Femur (tissue), 1 donor: ENCODE data around the gene CRACR2B.

Source experiments
- DNase-seq: peaks from one replicate; pipeline ENCODE4 v3.0.0-alpha.2; 2017

The CRACR2B gene

DNA sequence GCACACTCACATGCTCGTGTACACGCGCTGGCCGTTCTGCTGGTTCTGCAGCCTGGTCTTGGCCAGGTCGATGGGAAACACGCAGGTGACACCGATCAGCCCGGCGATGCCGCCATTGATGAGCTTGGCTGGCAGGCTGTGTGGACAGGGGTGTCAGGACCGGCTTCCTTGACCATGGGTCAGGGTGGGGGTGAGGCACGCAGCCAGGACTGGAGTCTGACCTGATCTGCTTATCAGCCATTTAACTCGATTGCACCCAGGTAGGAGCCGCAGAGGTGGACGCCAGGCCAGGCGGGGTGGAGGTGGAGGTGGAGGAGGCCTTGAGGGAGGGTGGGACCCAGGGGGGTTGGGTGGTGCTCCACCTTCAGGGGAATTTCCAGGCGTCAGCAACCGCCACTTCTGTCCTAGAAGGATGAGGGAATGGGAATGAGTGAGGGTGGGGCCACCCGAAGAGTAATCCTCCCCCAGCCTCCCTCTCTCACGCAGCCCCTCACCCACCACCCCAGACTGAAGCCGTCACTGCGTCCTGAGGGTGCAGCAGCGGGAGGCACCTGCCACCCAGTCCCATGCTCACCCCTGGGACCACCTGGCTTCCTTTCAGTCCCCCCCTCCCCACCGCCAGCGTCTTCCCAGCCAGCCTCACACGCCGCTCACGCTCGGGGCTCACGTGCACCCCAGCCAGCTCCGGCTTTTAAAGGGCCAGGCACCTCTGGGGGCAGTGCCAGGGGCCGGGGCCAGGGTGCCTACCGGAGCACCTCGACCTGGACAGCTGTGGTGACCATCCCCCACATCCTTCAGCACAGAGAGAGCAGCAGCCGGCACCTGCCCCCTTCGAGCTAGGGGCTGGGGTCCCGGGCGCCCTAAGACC, 32.7 kb upstream of the CRACR2B start:
- peak; percentile 44 for DNase-seq

DNA sequence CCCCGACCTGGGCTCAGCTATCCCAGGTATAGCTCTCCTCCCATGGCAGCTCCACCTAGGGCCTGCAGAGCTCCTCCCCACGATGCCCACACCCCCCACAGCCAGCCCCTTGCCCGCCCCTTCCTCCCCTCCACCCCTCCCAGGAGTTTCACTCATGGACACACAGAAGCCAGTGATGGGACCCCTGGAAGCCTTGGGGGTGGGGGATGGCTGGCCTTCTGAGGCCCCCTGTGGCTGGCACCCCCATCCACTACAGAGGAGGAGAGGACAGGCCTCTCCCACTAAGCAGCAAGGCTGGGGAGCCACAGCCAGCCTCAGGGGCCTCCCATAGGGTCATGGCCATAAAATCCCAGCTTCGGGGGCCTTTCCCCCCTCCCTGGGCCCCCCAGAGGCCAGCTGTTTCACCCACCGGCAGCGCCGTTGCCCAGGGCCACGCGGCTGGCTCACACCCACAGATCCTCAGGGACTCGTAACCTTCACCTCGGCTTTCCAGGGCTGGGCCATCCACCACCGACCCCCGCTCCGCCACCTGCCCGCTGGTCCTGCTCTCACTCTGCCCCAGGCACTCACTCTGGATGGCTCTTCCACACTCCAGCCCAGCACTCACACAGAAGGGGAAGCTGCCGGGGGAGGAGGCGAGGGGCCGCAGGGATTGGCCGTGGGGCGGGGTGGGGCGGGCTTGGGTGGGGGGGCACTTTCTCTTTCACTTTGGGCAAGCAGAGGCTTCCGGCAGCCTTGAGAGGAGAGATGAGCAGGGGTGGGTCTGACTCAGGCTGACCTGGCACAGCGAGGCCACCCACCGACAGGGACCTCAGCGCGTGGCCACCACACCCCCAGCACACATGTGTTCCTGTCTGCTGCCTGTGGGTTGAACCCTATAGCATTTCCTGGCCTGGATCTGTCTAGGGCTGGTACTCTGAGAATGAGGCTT, 31.8 kb upstream of the CRACR2B start:
- DNase-seq, result peak; percentile 93

GRCh38 chr11:796565-797295, 31.0 kb upstream of the CRACR2B start:
- no peak for DNase-seq

DNA sequence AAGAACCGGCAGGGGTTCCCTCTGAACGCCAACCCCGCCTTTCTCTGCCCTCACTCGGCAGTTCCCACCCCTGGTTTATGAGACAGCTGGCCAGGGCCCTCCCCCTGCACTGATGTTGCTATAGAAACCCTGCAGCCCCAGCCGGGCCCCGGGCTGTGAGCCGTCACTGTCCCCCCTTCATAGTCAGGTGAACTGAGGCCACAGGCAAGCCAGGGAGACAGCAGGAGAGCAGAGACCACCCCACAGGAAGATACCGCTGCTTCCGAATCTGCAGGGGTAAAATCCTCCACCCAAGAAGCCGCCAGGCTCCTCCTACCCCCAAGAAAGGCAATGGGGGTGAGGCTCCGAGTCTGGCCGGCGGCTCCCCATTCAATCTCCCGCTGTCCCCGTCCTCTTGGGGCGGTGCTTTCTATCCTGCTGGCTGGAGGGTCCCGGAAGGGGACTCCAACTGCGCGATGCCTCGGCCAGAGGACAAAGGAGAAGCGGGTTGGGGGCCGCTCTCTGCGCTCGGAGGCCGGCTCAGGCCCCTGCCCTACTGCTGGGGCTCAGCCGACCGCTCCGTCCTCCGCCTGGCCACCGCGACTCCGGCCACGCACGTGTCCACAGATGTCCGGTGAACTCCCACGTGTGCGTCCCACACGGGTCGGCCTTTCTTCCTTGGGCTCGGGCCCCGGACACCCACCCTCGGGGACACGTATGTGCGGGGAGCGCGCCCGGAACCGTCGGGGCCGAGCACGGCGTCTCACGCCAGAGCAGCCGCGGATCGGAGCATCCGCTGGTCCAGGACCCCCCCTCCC, 30.2 kb upstream of the CRACR2B start:
- DNase-seq, result peak; percentile 93

GRCh38 chr11:798093-798713, 29.5 kb upstream of the CRACR2B start, which contains the start of gene SLC25A22:
Gene SLC25A22, minus strand, starts transcription at chr11:798281. Its CDS starts 3,275 bp downstream, at chr11:795006.
- DNase-seq, result peak; percentile 87

GRCh38 chr11:799641-800316, 27.9 kb upstream of the CRACR2B start:
- no peak for DNase-seq

DNA sequence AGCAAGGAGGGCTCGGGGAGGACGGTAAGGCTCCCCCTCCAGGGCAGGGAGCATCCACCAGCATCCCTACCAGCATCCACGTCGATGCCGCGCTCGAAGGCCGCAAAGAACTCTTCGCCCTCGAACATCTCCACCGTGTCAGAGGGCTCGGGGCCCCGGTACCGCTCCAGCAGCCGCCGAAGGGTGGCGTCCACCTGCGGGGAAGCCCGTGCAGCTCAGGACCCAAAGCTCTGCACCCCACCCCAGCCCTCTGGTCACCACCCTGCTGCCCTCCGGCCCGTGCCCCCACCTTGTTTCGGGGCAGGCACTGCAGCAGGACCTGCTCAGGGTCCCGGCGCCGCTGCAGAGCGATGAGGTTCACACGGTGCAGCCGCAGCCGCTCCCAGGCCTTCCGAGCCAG, 27.2 kb upstream of the CRACR2B start:
- DNase-seq, result no peak

- DNase-seq, result no peak
These were observed 26.5 kb upstream of the CRACR2B start for GRCh38 chr11:801097-801780.

GRCh38 chr11:802018-802617, 25.6 kb upstream of the CRACR2B start:
- DNase-seq, result no peak

- no peak for DNase-seq
These were observed 24.8 kb upstream of the CRACR2B start for GRCh38 chr11:802693-803466.

DNA sequence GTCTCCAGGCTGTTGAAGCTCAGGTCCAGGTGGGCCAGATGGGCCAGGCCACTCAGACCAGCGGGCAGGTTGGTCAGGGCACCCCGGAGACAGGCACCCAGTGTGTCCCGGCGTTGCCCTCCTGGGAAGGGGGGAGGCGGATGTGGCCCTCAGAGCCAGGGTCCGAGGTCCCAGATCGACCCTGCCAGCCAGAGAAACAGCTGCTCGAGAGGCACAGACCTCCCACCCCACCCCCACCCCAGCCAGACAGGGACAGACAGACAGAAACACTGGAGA, 24.3 kb upstream of the CRACR2B start:
- no peak for DNase-seq

DNA sequence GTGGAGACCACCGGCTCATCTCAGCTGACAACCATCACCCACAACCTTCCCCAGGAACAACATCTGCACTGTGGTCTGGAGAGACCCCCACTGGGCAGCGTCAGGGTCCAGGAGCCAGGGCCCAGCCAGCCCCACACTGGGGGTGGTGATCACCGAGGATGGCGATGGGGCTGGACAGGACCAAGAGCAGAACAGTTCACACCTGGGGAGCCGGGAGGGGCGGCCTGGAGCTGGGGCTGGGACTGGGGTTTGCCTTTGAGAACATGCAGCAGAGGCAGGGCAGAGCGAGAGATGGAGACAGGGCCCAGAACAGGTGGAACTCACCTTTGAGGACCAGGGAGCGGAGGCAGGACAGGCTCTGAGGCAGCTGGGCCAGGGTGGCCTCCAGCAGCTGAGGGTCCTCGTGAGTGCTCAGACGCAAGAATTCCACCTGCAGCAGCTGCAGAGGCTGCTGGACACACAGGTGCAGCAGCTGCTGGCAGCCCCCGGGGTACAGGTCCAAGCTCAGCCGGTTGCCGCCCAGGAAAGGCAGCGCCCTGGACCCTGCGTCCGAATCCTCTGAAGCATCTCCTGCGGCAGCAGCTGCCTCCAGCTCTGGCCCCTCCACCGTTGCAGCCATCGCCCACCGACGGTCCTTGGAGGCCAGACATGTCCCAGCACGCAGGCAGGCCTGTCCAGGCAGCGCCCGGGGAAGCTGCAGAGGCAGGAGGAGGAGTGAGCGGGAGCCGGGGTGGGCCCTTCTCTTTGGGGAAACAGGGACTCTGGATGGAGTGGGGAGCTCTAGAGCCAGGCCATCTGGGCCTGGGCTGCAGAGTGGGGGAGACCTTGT, 23.7 kb upstream of the CRACR2B start:
- no peak for DNase-seq

DNA sequence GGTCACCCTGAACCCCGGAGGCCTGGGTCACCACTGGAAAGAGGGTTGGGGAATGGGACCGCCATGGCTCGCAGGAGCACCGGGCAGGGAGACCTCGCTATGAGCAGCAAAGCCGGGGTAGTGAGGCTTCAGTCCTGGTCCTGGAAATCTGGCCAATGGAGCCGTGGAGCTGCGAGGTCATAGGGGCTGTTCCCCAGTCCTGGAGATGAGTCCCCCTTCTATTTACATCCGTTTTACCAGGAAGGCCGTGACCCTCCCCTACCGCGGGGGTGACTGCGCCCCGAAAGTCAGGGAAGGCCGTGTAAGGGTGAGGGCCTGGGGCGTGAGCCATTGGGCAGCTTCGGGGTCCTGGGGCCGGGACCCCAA, 23.1 kb upstream of the CRACR2B start:
- DNase-seq, result no peak

- no peak for DNase-seq
These were observed 19.1 kb upstream of the CRACR2B start for GRCh38 chr11:808427-809286.

DNA sequence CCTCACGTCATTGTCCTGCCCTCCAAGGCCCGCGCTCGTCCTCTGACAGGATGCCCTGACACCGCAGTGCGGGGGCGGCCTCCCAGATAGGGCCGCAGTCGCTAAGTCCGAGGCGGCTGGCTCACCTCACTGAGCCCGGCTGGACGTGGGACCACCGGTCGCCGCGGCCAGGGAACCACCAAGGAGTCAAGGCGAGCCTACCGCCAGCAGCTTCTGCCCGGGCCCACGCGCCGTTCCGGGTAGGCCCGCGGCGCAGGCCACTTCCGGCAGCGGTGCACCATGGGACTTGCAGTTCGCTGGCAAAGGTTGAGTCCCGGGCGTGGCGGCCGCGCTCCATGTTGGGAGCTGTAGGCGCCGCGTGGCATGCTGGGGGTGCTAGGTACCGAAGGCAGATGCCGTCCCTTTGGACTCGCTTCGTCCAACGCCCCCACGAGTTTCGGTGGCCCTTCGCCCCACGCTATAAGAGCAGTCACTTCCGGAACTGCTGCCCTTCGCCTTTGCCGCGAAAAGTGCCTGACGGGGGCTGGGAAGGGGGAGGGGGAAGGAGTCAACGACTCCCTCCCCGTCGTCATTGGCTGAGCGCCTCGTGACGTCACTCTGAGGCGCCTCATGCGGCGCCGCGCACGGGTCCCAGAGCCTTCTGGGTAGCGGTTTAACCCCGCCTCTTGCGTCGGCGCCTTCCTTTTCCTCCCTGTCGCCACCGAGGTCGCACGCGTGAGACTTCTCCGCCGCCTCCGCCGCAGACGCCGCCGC, 18.3 kb upstream of the CRACR2B start, which contains the start of gene RPLP2:
Gene RPLP2 (plus strand): TSS at position 681 of the 753 bp plus-strand sequence. CDS start 268 bp downstream, outside the sequence.
- peak; percentile 98 for DNase-seq

DNA sequence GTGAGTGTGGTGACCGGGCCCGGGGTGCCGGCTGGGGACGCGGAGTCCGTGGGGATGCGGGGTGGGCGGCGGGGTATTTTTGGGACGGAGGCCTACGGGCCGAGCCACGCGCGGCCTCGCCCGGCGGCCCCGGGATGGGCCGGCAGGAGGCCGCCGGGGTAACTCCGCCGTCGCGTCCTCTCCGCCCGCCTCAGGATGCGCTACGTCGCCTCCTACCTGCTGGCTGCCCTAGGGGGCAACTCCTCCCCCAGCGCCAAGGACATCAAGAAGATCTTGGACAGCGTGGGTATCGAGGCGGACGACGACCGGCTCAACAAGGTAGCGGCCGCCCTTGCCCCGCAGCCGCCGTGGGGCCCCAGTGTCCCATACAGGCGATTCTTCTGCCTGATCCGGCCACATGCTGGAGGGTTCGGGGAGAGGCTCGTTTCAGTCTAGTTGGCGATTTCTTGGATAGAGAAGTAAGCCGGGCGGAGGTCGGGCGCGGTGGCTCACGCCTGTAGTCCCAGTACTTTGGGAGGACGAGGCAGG, 17.6 kb upstream of the CRACR2B start:
- no peak for DNase-seq
